Urothelium cell line (cell line): Measurements from ENCODE around the gene PROSER3.
"Not testable (repeated sequence)": the region's sequence is repeated elsewhere in the genome, so short reads cannot be mapped to it uniquely, and the experiment has no call there.

Source experiments
- DNase-seq: peaks from one replicate; pipeline ENCODE4 v3.0.0; 2011; ENCODE audit warnings: low spot score, mixed read lengths
- FAIRE-seq: peaks from 2 replicates; lab custom pipeline; 2011; peaks lifted over from hg19 to GRCh38; lab: Jason Lieb, UNC

The PROSER3 gene

GRCh38 chr19:35751839-35752745 lies 5.9 kb upstream of the PROSER3 start:
- FAIRE-seq: no peak
- DNase-seq: no peak

- DNase-seq (no peak), FAIRE-seq (no peak)
Observed at GRCh38 chr19:35752746-35753350, 5.1 kb upstream of the PROSER3 start.

GRCh38 chr19:35753634-35754369 lies 4.2 kb upstream of the PROSER3 start:
- DNase-seq (no peak), FAIRE-seq (no peak)

GRCh38 chr19:35754370-35755130 lies 3.4 kb upstream of the PROSER3 start:
- DNase-seq: no peak
- no peak for FAIRE-seq

GRCh38 chr19:35755131-35755549 lies 2.8 kb upstream of the PROSER3 start:
- no peak for DNase-seq
- FAIRE-seq: no peak

GRCh38 chr19:35755550-35756376 lies 2.2 kb upstream of the PROSER3 start:
- no peak for FAIRE-seq

GRCh38 chr19:35756377-35757230 lies 1.4 kb upstream of the PROSER3 start, which contains the start of gene HSPB6:
HSPB6 (minus strand) TSS chr19:35757029; CDS start chr19:35757008, 21 bp downstream.
- DNase-seq (no peak), FAIRE-seq (no peak)

More at GRCh38 chr19:35755550-35756376, 2.2 kb upstream of the PROSER3 start:
- no peak for DNase-seq

- FAIRE-seq (no peak), DNase-seq (peak; percentile 44)
Observed at GRCh38 chr19:35757231-35757748, 686 bp upstream of the PROSER3 start.

- FAIRE-seq: no peak
Observed at GRCh38 chr19:35759697-35760096, 1.7 kb downstream of the PROSER3 start.

GRCh38 chr19:35760711-35761349 lies 2.9 kb downstream of the PROSER3 start:
- DNase-seq (no peak), FAIRE-seq (no peak)

More at GRCh38 chr19:35759697-35760096, 1.7 kb downstream of the PROSER3 start:
- DNase-seq: no peak

GRCh38 chr19:35764432-35765315 lies 6.7 kb downstream of the PROSER3 start:
- FAIRE-seq: peak; percentile 35
- no peak for DNase-seq

- DNase-seq: no peak
- no peak for FAIRE-seq
Observed at GRCh38 chr19:35766571-35767104, 8.7 kb downstream of the PROSER3 start.

GRCh38 chr19:35767288-35768081 lies 9.5 kb downstream of the PROSER3 start:
- FAIRE-seq: no peak
- DNase-seq: no peak

- DNase-seq: no peak
- no peak for FAIRE-seq
Observed at GRCh38 chr19:35768082-35768421, 10.1 kb downstream of the PROSER3 start.

- FAIRE-seq, DNase-seq: not testable (repeated sequence)
Observed at GRCh38 chr19:35772362-35772761, 14.4 kb downstream of the PROSER3 start.
